UCSD-AML1 (cell line): ENCODE measurements around the gene RIMKLB.
"Not testable (repeated sequence)": the region's sequence is repeated elsewhere in the genome, so short reads cannot be mapped to it uniquely, and the experiment has no call there.

Source experiments
- DNase-seq: peaks from one replicate; lab custom pipeline; 2025; ENCODE audit not compliant: unreplicated experiment; lab: John Stamatoyannopoulos, UW

Gene RIMKLB

DNA sequence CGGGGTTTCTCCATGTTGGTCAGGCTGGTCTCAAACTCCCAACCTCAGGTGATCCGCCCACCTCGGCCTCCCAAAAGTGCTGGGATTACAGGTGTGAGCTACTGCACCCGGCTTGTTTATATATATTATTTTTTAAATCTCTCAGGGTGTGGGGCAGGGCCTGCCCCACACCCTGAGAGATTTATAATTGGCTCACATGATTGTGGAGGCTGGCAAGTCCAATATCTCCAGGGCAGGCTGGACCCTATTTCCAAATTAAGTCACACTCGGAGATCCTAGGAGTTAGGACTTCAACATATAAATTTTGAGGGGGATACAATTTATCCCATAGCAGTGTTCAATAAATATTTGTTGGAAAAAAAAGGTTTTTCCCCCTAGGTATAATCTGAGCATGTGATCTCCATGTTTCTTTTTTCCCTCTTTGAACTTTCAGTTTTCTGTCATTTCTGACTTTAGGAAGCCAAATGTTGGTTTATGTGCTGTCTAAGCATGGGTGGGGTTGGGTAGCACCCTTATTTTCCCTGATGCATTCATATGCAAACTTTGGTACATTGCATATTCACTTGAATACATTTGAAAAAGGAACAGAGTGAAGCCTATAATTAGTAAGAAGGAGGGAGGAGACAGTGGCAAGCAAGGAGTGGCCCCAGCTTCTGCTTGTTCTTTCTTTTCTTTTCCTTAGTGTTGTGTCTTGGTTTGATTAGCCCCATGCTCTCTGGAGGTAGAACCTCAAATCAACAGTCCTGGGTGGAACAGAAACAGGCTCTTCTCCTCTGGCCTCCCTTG, 116.0 kb downstream of the RIMKLB start:
- no peak for DNase-seq

DNA sequence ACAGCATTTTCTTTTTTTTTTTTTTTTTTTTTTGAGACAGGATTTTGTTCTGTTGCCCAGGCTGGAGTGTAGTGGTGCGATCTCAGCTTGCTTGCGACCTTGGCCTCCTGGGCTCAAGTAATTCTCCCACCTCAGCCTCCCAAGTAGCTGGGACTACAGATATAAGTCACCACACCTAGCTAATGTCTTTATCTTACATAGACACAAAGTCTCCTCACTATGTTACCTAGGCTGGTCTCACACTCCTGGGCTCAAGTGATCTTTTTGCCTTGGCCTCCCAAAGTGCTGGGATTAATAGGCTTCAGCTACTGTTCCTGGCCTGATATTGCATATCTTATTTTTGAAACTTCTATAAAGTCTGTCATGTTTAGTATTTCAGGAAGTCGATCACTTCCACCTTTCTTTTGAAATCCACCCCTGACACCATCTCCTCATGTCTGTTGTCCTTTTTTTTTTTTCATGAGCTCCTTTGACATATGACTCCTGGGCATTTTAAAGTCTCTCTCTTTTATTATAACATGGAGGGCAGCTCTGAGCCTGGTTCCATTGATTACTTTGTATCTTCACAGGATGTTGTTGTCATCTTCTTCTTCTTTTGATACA, 118.8 kb downstream of the RIMKLB start:
- DNase-seq = no peak

DNA sequence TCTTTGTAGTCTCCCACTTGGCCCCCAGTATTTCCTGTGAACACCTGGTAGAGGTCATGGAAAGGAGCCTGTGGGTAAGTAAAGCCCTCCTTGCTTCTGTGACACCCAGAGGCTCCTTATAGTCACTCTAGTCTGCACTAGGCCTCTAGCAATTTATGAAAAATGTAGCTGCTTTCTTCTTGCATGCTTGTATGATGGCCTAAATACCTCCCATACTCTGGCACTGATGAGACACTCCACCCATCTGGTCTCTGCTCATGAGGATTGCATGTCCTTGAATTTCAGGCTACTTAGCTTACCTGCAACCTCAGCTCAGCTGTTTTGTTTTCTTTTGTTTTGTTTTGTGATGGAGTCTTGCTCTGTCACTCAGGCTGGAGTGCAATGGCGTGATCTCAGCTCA, 120.1 kb downstream of the RIMKLB start:
- no peak for DNase-seq

DNA sequence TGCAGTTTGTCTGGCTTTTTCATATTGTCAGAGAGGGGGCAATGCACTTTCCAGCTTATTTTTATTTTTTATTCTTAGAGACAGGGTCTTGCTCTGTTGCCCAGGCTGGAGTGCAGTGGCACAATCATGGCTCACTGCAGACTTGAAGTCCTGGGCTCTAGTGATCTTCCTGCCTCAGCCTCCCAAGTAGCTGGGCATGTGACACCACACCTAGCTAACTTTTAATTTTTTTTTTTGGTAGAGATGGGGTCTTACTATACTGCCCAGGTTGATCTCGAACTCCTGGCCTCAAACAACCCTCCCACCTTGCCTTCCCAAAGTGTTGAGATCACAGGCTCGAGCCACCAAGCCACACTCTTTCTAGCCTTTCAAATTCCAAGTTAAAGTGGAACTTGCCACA, 120.7 kb downstream of the RIMKLB start:
- no peak for DNase-seq

DNA sequence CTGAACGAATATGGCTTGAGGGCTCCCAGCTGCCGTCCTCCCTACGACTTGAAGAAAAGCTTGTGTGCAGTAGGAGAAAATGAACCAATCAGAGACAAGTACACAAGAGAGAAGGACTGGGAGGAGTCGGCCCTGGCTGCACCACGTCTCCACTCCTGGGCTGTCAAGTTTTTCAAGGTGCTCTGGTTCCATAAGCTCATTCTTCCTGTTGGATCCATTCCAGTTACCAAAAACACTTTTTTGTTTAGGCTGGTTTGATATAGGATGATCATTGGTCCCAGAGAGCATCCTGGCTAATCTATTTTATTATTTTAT, 121.8 kb downstream of the RIMKLB start:
- no peak for DNase-seq

DNA sequence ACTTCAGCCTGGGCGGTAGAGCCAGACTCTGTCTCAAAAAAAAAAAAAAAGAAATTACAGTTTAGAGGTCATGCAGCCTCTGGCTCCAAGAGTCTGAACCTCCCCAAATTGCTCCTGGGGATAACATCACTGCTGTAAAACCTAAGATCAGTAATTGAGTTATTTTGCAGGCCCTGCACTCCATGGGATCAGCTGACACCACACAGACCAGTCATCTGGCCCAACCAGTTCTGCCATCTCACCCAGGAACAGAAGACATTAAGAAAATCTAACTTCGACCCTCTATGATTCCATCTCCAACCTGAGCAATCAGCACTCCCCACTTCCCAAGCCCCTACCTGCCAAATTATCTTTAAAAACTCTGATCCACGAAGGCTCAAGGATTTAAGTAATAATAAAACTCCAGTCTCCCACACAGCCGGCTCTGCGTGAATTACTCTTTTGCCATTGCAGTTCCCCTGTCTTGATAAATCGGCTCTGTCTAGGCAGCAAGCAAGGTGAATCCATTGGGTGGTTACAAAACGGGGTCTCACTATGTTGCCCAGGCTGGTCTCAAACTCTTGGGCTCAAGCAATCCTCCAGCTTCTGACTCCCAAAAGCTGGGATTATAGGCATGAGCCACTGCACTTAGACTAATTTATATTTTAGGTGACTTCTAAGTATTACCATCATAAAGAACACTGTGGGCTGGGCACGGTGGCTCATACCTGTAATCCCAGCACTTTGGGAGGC, 123.1 kb downstream of the RIMKLB start:
- not testable (repeated sequence) for DNase-seq

DNA sequence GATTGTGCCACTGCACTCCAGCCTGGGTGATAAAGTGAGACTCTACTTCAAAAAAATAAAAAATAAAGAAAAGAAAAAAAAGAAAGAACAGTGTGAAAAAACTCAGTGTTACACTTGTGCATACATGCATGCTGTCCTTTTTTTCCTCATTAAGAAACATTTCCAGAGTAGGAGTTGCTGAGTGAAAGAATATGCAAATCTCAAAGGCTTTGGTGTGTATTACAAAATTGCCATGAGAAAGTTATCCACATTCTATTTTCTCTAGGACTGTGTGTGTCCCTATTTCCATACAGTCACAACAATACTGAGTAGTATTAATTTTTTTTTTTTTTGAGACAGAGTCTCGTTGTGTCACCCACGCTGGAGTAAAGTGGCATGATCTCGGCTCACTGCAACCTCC, 123.8 kb downstream of the RIMKLB start:
- DNase-seq = no peak

DNA sequence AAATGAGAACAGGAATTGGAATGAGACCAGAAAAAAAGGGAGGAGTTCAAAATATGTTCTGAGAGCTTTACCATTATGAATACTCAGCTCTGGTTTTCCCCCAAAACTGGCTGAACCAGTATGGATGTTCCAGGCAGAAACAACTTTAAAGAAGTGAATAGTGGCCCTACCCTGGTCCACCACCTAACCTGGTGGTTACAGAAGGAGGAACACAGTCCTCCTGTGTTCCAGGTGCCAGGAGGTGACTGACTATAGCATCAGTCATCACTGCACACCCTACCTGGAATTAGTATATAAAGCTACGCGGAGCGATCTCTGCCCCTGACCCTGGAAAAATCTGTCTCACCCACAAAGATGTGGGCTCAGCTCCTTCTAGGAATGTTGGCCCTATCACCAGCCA, 124.5 kb downstream of the RIMKLB start, which contains the start of gene A2ML1:
Gene A2ML1, plus strand, starts transcription at position 324 of the 400 bp plus-strand sequence. Its CDS starts 31 bp downstream, at position 355.
- DNase-seq = no peak

DNA sequence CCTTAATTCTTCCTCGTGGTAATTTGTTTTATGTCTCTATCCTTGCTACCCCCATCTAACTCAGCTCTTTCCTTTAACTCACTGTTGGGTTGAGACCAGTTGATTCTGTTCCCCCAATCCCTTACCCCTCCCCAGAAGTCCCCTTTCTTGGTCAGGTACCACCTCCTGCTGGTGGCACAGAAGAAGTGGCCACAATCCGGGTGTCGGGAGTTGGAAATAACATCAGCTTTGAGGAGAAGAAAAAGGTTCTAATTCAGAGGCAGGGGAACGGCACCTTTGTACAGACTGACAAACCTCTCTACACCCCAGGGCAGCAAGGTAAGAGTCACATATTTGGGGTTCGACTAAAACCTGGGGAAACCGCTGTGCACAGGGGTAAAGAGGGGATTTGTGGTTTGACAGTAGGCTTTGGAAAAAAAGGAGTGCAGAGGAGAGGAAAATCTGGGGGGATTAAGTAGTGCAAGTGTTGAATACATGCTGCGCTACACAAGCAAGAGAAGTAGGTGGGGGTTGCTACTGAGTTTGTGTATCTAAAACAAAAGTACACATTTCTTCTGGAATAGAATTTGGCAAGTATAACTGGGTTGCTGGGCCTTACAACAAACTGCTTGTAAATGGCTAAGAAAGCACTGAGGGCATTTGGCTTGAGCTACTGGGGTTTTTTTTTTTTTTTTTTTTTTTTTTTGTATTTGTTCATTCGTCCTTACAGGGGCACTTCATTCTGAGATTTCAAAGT, 125.9 kb downstream of the RIMKLB start:
- no peak for DNase-seq

DNA sequence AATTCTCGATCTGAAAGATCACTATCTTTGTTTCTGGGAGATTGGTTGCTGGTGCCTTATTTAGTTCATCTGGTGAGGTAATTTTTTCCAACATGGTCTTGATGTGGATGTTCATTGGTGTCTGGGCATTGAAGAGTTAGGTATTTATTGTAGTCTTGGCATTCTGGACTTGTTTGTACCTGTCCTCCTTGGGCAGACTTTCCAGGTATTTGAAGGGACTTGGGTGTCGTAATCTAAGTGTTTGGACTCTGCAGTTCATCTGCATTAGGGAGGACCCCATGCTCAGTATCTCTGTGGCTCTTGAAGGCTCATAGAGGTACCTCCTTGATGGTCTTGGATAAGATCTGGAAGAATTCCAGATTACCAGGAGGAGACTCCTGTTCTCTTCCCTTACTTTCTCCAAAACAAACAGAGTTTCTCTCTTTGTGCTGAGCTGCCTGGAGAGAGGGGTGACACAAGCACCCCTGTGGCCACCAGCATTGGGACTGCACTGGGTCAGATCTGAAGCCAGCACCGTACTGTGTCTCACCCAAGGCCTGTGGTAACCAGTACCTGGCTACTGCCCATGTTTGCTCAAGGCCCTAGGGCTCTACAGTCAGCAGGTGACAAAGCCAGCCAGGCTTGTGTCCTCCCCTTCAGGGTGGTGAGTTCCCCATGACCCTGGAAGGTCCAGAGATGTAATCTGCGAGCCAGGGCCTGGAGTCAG, 129.9 kb downstream of the RIMKLB start:
- no peak for DNase-seq

DNA sequence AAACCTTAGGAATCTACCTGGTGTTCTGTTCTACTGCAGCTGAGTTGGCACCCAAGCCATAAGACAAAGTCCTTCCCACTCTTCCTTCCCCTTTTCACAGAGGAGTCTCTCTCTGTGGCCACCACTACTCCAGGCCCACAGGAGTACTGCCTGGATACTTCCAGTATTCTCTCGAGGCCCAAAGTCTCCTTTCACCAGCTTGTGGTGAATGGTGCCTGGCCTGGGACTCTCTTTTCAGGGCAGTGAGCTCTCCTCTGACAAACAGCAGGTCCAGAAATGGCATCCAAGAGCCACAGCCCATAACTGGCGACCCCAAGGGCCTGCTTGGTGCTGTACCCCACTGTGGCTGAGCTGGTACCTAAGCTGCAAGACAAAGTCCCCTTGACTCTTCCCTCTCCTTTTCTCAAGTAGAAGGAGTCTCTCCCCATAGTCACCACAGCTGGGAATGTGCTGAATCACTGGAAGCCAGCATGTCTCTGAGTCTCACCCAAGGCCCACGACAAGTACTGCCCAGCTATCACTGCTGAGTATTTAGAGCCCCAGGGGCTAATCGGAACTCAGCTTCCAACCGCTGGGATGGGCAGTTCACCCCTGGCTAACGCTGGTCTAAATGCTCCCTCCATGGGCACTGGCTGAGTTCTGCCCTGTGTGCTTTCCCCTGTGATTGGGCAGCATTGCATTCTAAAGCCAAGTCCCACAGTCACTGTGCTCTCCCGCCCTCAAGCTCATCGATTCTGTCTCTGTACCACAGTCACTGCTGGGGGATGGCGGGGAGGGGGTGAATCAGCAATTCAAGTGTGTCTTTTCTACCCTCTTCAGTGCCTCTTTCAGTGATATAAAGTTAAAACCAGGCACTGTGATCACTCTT, 130.7 kb downstream of the RIMKLB start:
- DNase-seq = peak; percentile 18

DNA sequence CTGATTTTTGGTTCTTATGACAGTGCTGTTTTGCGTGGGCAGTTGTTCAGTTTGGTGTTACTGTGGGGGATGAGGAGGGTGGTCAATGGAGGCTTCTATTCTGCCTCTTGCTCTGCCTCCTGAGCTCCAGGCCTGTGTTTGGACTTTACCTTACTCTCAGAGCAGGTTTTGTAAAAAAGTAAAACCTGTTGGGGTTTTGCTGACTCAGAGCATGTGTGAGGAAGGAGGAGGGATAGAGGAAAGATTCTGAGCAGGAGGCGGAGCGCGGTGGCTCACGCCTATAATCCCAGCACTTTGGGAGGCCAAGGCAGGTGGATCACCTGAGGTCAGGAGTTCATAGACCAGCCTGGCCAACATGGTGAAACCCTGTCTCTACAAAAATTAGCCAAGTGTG, 131.3 kb downstream of the RIMKLB start:
- DNase-seq = no peak

DNA sequence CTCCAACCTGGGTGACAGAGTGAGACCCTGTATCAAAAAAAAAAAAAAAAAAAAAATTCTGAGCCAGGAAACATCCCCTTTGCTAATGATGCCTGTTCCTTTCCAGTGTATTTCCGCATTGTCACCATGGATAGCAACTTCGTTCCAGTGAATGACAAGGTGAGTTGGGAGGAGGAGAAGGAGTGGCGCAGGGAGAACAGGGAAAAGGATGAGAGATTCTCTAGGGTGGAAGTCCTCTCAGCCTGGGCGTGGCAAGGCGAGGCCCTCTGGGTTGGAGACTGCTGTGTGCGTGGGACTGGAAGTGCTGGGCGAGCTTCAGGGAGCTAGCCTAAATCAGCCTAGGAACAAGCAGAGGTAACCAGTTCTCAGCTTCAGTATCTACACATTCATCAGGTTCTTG, 131.8 kb downstream of the RIMKLB start:
- no peak for DNase-seq

DNA sequence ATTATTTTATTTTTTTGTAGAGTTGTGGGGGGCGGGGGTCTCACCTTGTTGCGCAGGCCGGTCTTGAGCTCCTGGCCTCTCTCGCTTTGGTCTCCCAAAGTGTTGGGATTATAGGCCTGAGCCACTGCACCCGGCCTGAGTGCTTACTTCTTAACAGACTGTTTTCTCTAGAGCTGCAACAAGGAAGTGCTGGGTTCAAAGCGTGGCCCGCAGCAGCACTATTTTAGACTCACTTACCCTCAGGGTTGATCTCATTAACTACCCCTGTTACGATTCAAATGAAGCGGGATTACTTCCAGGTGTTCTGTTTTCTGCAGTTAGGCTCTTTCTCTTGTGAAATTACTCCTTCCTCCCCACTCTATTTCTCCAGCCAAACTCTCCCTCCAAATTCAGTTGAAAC, 133.3 kb downstream of the RIMKLB start:
- DNase-seq = no peak

DNA sequence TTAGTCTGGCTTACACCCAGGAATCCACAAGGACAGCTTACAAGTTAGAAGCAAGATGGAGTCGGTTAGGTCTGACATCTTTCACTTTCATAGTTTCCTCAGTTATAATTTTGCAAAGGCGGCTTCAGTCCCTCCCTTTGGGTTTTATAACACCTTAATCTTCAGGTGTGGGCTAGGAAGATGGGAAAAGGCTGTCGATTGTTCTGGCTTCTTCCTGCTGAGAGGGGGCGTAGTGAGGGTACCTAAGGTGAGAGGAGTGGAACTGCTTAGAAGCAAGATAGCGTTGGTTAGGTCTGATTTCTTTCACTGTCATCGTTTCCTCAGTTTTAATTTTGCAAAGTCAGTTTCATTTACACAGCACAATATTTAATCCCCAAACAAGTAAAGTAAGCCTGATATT, 134.7 kb downstream of the RIMKLB start:
- DNase-seq = no peak
